Neuronal stem cell (in vitro differentiated cells): ENCODE results near the gene LARGE2.

Experiments
- DNase-seq: peaks from one replicate; pipeline ENCODE4 v3.0.0-alpha.2; 2013; ENCODE audit warnings: low spot score
- H2AFZ ChIP-seq: one replicate; pipeline ENCODE4 v1.6.1; 2013; ENCODE audit warnings: mild to moderate bottlenecking, low read length, inconsistent platforms
- H2AK5ac ChIP-seq: 2 replicates; pipeline ENCODE4 v1.6.1; 2013; ENCODE audit warnings: low read depth, mild to moderate bottlenecking, inconsistent platforms, low read length, moderate library complexity, mixed read lengths
- H2BK120ac ChIP-seq: 2 replicates; pipeline ENCODE4 v1.6.1; 2013; ENCODE audit warnings: low read depth, mild to moderate bottlenecking, inconsistent platforms, low read length, moderate library complexity, mixed read lengths
- H2BK12ac ChIP-seq: one replicate; pipeline ENCODE4 v1.6.1; 2013; ENCODE audit warnings: low read length, inconsistent platforms
- H2BK15ac ChIP-seq: 2 replicates; pipeline ENCODE4 v1.6.1; 2013; ENCODE audit warnings: mild to moderate bottlenecking, low read length, inconsistent platforms, mixed read lengths
- H2BK5ac ChIP-seq: one replicate; pipeline ENCODE4 v1.6.1; 2013; ENCODE audit warnings: inconsistent platforms, mild to moderate bottlenecking, low read length, moderate library complexity
- H3K14ac ChIP-seq: one replicate; pipeline ENCODE4 v1.6.1; 2013; ENCODE audit warnings: low read length, inconsistent platforms
- H3K18ac ChIP-seq: 2 replicates; pipeline ENCODE4 v1.6.1; 2013; ENCODE audit warnings: low read length, inconsistent platforms
- H3K23ac ChIP-seq: 2 replicates; pipeline ENCODE4 v1.6.1; 2013; ENCODE audit warnings: low read depth, mild to moderate bottlenecking, mixed read lengths, low read length, inconsistent platforms; ENCODE audit not compliant: poor library complexity
- H3K27ac ChIP-seq: replicated peaks from 3 replicates; pipeline ENCODE4 v1.5.1; 2013; ENCODE audit warnings: low read length, inconsistent platforms
- H3K27me3 ChIP-seq, 3 experiments: 2 replicates each; pipeline ENCODE4 v1.6.1; 2013; ENCODE audit warnings: low read length in 3 of 3, mild to moderate bottlenecking in 2 of 3, inconsistent platforms in 1 of 3, low read depth in 1 of 3, mixed read lengths in 1 of 3, moderate library complexity in 1 of 3; ENCODE audit not compliant: control insufficient read depth in 3 of 3, insufficient read depth in 3 of 3
- H3K36me3 ChIP-seq, 2 donors: replicated peaks in 1 of 2; 2 replicates each; pipeline ENCODE4 v1.6.1; 2013; ENCODE audit warnings: low read length in 2 of 2; ENCODE audit not compliant: control insufficient read depth in 2 of 2, insufficient read depth in 2 of 2
- H3K4ac ChIP-seq: 2 replicates; pipeline ENCODE4 v1.6.1; 2013; ENCODE audit warnings: inconsistent platforms, mild to moderate bottlenecking, low read length, moderate library complexity
- H3K4me1 ChIP-seq, 2 donors: 1 replicate in 1 of 2; 2 replicates in 1 of 2; pipeline ENCODE4 v1.6.1; 2013; ENCODE audit warnings: low read length in 2 of 2, low read depth in 1 of 2; ENCODE audit not compliant: control insufficient read depth in 2 of 2, insufficient read depth in 1 of 2
- H3K4me2 ChIP-seq: one replicate; pipeline ENCODE4 v1.6.1; 2013; ENCODE audit warnings: mild to moderate bottlenecking, low read length, inconsistent platforms; ENCODE audit not compliant: insufficient read depth, poor library complexity, severe bottlenecking
- H3K4me3 ChIP-seq, 2 donors: 2 replicates each; pipeline ENCODE4 v1.5.1; 2013; ENCODE audit warnings: low read length in 2 of 2, mild to moderate bottlenecking in 2 of 2, inconsistent platforms in 1 of 2, moderate library complexity in 1 of 2
- H3K79me1 ChIP-seq: one replicate; pipeline ENCODE4 v1.6.1; 2013; ENCODE audit warnings: low read depth, mild to moderate bottlenecking, inconsistent platforms, low read length, moderate library complexity
- H3K9ac ChIP-seq: one replicate; pipeline ENCODE4 v1.6.1; 2013; ENCODE audit warnings: mild to moderate bottlenecking, low read depth, low read length, inconsistent platforms; ENCODE audit not compliant: poor library complexity
- H3K9me3 ChIP-seq, 2 donors: replicated peaks in 1 of 2; 2 replicates each; pipeline versions ENCODE3 to v1.6.1; 2013; ENCODE audit warnings: low read length in 2 of 2, mild to moderate bottlenecking in 2 of 2, inconsistent platforms in 1 of 2, low read depth in 1 of 2, mixed read lengths in 1 of 2, moderate library complexity in 1 of 2; ENCODE audit not compliant: control insufficient read depth in 2 of 2, insufficient read depth in 1 of 2
- H4K8ac ChIP-seq: one replicate; pipeline ENCODE4 v1.6.1; 2013; ENCODE audit warnings: low read depth, mild to moderate bottlenecking, inconsistent platforms, low read length, moderate library complexity
- H4K91ac ChIP-seq: one replicate; pipeline ENCODE4 v1.6.1; 2013; ENCODE audit warnings: low read length, low read depth, mild to moderate bottlenecking, inconsistent platforms; ENCODE audit not compliant: poor library complexity
- WGBS, 2 donors: extraction: QIAGEN DNeasy Blood & Tissue Kit; methylation state at CpG; one replicate each; pipeline ENCODE4 v1.1.7; 2013; ENCODE audit warnings: missing lambda C conversion rate in 2 of 2, mixed read lengths in 1 of 2; ENCODE audit not compliant: insufficient read length in 2 of 2, insufficient replicate concordance in 1 of 2; ENCODE audit errors: extremely low coverage in 2 of 2; 5-methylcytosine and 5-hydroxymethylcytosine counted together

The LARGE2 gene

DNA sequence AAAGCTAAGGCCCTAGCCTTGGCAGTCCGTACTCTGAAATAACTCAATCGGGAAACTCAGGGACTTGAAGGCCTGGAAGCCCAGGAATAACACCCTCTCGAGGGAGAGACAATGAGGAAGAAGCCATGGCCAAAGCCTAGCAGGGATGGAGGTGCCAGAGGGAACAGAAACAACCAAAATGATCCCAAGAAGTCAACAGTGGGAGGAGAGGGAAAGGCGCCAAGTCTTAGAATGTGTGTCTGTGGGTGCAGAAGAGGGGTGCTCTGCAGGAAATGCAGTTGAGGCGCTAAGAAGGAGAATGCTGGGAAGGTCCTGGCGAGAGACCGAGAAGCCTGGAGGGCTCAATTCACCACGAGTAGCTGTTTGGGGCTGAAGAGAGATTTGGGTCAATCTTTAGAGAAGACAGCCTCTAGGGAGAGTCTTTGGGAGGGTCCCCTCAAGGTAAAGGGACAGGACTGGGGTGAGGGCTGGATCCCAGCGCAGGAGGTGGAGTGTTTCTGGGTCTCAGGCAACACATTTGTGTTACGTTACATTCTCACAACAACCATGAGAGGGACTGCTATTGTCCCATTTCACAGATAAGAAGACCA lies 37.8 kb upstream of the LARGE2 start:
- no peak overlapping the region for H2BK15ac ChIP-seq
- H3K4me3 ChIP-seq = peak overlapping the region in 1 of 2 donors; percentile 57
- no peak overlapping the region for H3K9ac ChIP-seq

DNA sequence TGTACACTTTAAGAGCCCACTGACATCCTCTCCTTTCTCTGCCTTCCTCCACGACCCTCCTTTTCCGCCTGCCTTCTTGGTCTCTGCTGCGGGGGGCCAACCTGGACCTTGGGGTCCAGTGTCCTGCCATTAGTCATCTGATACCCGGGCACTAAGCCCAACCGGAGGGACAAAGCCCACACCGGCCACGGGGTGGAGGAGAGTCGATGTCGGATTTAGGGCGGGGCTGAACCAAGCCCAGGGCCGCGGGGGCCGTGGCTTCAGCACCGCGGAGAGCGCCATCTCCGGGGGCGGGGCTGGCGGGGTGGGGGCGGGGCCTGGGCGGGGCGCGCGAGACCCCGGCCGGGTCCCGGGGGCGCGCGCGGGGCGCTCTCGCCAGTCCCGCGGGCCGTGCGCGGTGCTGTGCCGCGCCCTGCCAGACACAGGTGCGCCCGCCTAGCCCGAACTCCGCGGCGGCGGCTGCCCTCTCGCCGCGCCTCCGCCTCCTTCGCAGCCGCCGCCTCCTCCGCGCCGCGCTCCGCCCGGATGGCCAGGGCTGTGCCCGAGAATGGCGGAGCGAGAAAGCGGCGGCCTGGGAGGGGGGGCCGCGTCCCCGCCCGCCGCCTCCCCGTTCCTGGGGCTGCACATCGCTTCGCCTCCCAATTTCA lies 37.1 kb upstream of the LARGE2 start, which contains the start of gene MAPK8IP1:
TSS of gene MAPK8IP1 (plus strand) at position 378 of the 647 bp plus-strand sequence. CDS start at position 548, 170 bp downstream.
- Histone ChIP-seq H3K9me3 (no peaks in the 10 kb centered on the region), H3K23ac (peak within 1 kb of the TSS; percentile 51), H2AFZ (peak within 1 kb of the TSS; percentile 93), H3K36me3 (peaks cover 5 to 17% of the 10 kb centered on the region in 2 donors), H2AK5ac (peak within 1 kb of the TSS; percentile 40), H3K18ac (peak within 1 kb of the TSS; percentile 78), H2BK120ac (no peak within 1 kb of the TSS), H3K27me3 (peaks cover 0 to 35% (median 13%) of the 10 kb centered on the region in 3 experiments), H3K79me1 (no peaks in the 10 kb centered on the region), H3K4ac (no peak within 1 kb of the TSS), H4K91ac (no peak within 1 kb of the TSS), H3K4me1 (peaks cover 7% of the 10 kb centered on the region in 2 donors), H3K4me2 (peak within 1 kb of the TSS; percentile 88), H2BK15ac (no peak within 1 kb of the TSS), H3K9ac (peak within 1 kb of the TSS; percentile 61), H4K8ac (no peak within 1 kb of the TSS), H3K14ac (no peak within 1 kb of the TSS), H2BK12ac (no peak within 1 kb of the TSS), H2BK5ac (no peak within 1 kb of the TSS), H3K27ac (no peak within 1 kb of the TSS), H3K4me3 (peak within 1 kb of the TSS; percentile 57 to 79)
- no CpG with 5 or more reads among the region's 73 CpGs for WGBS, 2 donors
- peak; percentile 71 for DNase-seq

More for the DNA sequence above, 37.8 kb upstream of the LARGE2 start:
- Histone ChIP-seq H2BK12ac (no peak overlapping the region), H2BK120ac (no peak overlapping the region), H3K4me1 (peaks cover 7% of the 10 kb centered on the region in 2 donors), H3K4me2 (no peak overlapping the region), H4K8ac (no peak overlapping the region), H3K4ac (no peak overlapping the region), H3K23ac (no peak overlapping the region), H2AFZ (no peak overlapping the region), H3K36me3 (peaks cover 5 to 22% of the 10 kb centered on the region in 2 donors), H3K18ac (no peak overlapping the region), H3K9me3 (no peaks in the 10 kb centered on the region), H3K79me1 (no peaks in the 10 kb centered on the region), H3K14ac (no peak overlapping the region), H3K27ac (no peak overlapping the region), H3K27me3 (peaks cover 0 to 29% (median 13%) of the 10 kb centered on the region in 3 experiments), H2AK5ac (no peak overlapping the region), H4K91ac (no peak overlapping the region), H2BK5ac (no peak overlapping the region)
- WGBS, 2 donors = no CpG with 5 or more reads among the region's 10 CpGs
- DNase-seq = no peak

DNA sequence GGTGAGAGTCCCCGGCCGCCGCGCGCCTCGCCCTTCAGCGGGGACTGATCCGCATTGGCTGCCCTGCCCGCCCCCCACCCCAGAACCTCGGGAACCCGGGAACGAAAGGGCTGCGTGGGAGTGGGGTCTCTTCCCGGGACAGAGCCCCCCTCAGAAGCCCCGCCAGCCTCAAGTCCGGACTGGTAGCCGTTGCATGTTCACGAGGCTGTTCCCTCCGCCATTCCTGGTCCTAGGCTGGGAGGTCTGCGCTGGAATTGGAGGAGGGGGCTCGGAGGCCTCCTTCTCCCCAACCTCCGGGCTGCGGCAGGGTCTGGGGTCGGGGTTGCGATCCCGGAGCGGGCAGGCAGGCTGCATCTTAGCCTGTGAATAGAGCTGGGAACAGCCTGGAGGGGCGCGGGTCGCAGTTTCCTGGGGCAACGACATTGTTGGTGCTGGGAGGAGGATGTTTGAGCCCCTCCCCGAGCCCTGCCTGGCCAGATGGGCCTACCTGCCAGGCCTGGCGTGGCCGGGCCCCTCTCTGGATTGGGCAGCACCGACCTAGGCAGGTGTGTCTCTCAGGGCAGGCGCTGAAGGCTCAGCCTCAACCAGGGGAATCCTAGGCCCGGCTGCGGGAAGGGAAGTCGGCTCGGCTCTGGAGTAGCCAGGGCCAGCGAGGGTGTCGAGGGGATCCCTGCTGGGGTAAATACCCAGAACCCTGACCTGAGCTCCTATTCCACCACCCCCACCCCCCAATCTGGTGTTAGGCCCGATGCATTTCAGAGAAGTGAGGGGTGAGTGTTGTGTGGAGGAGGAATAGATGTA lies 36.3 kb upstream of the LARGE2 start:
- Histone ChIP-seq H3K23ac (peak overlapping the region; percentile 51), H3K9me3 (no peaks in the 10 kb centered on the region), H3K14ac (no peak overlapping the region), H3K4me3 (peak overlapping the region; percentile 57 to 79), H3K4me1 (peaks cover 7% of the 10 kb centered on the region in 2 donors), H3K18ac (peak overlapping the region; percentile 78), H2BK15ac (no peak overlapping the region), H4K8ac (no peak overlapping the region), H2BK120ac (no peak overlapping the region), H3K4me2 (peak overlapping the region; percentile 88), H2BK12ac (no peak overlapping the region), H3K36me3 (peaks cover 2 to 10% of the 10 kb centered on the region in 2 donors), H4K91ac (no peak overlapping the region), H2AFZ (peak overlapping the region; percentile 93), H3K79me1 (no peaks in the 10 kb centered on the region), H3K9ac (peak overlapping the region; percentile 61), H3K4ac (no peak overlapping the region), H3K27ac (no peak overlapping the region), H3K27me3 (peaks cover 0 to 40% (median 15%) of the 10 kb centered on the region in 3 experiments), H2BK5ac (no peak overlapping the region), H2AK5ac (peak overlapping the region; percentile 40)
- no CpG with 5 or more reads among the region's 43 CpGs for WGBS, 2 donors
- DNase-seq = no peak
